ENCODE data around the gene SCARB1.

SCARB1 gene

GRCh38 chr12:124817076-124818000 lies 46.3 kb downstream of the SCARB1 start:
- no peak for DNase-seq

- no peak for DNase-seq
These were observed 47.3 kb downstream of the SCARB1 start for GRCh38 chr12:124816295-124816854.

GRCh38 chr12:124814741-124815613 lies 48.7 kb downstream of the SCARB1 start:
- no peak for DNase-seq

GRCh38 chr12:124813782-124814181 lies 49.9 kb downstream of the SCARB1 start:
- no peak for DNase-seq

DNA sequence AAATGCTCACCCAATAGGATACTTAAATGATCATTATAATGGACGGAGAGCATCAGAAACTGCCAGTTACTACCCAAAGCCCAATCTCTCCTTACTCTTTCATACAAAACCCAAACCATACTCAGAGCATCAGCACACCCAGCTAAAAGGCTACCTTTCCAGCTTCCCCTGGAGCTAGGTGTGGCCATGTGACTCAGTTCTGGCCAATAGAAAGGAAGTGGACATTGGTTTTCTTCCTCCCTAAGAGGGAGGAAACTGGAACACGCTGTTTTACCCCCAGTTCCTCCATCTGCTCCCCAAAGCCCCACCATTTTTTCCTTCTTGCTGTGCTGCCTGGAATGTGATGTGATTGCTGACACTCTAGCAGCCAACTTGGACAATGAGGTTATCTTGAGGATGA lies 50.7 kb downstream of the SCARB1 start:
- DNase-seq, result no peak

DNA sequence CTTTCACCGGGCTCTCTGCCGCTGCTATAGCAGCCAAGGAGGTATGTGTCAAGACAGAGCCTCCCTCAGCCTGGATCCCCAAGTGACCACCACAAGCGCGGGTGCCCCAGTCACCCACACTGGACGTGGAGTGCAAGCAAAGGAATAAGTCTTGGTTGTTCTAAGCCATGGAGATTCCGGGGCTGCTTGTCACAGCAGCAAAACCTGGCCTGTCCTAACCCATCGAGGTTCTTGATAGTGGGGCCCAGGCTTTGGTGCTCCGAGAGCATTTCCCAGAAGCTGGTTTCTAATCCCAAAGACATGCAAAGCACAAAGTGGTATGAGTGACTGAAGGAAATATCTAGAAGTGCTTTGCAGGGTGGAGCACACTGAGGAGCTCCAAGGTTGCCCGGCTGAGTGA lies 51.3 kb downstream of the SCARB1 start:
- DNase-seq, result no peak

DNA sequence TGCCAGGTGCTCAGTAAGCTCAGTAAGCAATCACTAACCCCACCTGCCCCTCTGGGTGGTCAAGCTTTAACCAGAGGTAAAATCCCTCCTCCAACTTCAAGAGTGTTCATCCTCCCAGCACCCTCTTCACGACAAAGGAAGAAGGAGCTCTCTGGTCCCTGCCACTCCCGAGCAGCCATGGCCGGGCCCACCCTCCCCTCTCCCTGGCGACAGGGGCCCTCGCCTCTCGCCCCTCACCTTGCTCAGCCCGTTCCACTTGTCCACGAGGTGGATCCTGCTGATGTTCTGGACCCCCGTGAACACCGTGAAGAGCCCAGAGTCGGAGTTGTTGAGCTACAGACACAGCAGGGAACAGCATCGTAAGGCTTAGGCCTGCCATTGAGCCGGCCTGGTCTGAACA lies 52.0 kb downstream of the SCARB1 start:
- no peak for DNase-seq

DNA sequence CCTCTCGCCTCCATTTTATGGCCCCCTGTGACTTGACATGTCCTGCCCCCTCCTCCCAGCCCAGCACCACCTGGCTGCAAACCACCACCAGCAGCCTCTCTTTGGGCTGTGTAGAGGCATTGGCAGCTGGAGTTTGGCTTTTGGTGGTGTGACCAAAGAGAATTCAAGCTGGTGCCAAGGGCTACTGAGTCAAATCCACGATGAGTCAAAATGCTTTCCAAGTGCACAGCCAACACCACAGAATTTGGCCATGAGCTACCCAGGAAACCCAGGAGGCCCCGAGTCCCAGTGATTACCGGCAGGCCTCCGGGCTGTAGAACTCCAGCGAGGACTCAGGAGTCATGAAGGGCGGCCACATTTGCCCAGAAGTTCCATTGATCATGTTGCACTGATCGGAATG lies 53.8 kb downstream of the SCARB1 start:
- no peak for DNase-seq

DNA sequence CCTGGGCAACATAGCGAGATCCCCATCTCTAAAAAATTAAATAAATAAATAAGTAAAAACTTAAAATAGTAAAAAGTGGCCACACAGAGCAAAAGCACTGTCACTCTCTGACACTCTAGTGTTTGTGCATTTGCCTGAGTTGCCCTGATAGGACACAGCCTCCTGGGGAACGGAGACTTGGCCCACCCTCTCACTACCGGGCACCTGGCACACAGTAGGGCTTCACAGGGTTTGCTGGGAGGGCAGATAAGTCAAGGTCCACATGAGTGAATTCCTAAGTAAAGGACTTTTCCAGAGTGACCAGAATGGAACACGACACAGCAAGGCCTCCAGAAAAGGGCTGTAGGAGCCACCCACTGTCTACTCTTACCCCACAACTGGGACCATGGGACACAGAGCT lies 54.3 kb downstream of the SCARB1 start:
- DNase-seq, result no peak

DNA sequence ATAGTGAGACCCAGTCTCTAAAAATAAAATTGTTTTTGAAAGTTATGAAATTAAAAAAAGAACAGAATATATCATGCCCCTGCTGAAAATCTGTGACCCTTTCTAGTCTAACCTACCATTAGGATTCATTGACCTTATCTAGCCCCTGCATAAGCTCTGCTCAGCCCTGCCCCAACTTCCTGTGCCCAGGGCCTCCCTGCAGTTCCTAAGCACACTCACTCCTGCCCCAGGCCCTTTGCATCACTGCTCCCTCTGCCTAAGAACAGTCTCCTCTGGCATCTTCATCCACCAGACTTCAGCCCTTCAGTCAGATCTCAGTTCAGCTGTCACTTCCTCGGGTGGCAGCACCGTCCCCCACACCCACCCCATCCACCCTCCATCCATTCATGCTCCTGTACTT lies 55.4 kb downstream of the SCARB1 start:
- no peak for DNase-seq

GRCh38 chr12:124805876-124806668 lies 57.6 kb downstream of the SCARB1 start:
- no peak for DNase-seq

- DNase-seq, result no peak
These were observed 58.6 kb downstream of the SCARB1 start for GRCh38 chr12:124805050-124805449.

DNA sequence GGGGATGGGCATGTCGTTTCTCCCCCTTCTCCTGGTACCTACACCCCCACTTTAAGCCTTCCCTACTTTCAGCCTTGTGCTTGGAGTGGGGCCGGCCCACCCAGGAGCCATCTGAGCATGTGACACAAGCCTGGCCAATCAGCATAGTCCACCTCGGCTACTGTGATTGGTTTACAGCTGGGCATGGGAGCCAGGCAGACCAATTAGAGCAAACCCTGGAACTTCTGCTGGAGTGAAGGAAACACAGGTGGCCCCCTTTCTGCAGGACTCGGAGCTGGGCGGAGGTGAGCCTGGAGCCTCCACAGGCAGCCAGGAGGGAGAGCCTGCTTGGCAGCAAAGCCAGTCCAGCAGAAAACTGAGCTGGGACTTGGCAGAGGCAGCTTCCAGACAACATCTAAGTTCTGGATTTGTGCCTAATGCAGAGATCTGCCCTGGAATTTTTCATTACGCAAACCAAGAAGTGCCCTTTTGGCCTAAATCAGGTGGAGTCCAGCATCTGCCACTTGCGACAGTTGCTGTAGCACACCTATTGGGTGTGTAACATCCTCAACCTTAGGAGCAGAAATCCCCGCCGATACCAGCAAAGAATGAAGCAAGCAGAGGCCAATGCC lies 59.5 kb downstream of the SCARB1 start:
- no peak for DNase-seq

DNA sequence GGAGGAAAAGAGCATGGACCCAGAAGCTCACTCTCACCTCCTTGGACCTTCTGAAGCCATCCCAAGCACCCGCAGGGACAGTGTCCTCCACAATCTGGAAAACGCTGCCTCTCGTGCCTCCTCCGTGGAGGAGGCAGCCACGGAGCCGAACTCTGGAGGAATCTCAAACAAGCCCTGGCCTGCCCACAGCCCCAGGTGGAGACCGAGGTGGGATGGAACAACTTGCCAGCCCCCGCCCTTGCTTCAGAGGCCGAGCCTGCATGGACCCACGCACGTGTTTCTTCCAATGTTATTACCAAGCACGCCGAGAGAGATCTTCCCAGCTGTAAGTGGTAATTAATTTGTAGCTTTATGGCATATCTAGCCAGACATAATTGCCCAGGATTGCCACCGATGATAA lies 61.3 kb downstream of the SCARB1 start:
- DNase-seq, result no peak

DNA sequence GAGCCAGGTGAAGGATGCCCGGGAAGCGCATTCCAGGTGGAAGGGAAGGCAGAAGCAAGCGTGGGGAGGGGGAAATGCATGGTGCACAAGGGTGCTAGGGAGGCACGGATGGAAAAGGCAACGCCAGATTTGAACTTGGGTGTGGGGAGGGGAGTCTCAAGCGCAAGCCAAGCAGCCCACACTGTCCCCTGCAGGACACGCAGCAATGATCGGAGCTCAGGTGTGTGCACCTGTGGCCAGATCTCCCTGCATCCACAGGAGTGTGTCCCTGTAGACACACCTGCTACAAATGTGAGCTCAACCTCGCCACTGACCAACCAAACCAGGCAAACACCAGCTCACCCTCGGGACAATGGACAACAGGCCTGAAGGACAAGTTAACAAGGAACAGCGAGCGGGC lies 63.2 kb downstream of the SCARB1 start:
- DNase-seq, result no peak

GRCh38 chr12:124797321-124797720 lies 66.3 kb downstream of the SCARB1 start:
- DNase-seq, result no peak

GRCh38 chr12:124796303-124796960 lies 67.2 kb downstream of the SCARB1 start:
- DNase-seq, result no peak

DNA sequence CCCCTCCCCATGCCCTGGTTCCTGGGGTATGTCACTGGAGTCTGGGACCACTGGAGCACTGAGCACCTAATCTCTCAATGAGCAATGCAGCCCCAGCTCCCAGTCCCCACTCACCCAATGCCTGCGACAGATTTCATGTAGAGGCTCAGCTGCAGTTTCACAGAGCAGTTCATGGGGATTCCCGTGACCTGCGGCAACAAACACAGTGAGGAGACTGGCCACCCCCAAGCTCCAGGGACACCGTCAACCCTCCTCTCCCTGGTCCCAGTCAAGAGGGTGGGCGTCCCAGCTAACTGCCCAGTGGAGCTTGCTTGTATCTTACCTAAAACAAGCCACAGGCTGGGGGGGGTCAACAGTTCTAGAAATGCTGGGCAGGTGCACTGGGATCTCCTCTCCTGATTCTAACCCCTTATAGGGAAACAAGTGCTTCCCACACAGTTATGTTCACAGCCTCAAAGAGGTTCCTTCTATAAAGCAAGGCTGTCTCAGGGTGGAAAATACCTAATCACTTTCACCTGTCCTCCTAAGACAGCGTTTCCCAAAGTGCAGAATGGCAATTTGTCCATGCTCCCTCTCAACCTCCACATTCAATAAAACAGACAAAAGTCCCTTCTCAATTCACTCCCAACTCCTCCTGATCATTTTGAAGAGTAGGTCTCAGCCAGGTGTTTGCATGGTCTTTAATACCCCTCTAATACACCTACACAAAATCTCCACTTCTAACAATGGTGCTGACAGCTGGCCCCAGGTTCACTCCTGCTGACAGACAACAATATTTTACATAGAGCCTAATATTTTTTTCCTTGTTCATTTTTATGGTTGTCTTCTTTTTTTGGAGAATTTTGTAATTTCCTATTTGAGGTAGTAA lies 68.3 kb downstream of the SCARB1 start:
- DNase-seq, result no peak

DNA sequence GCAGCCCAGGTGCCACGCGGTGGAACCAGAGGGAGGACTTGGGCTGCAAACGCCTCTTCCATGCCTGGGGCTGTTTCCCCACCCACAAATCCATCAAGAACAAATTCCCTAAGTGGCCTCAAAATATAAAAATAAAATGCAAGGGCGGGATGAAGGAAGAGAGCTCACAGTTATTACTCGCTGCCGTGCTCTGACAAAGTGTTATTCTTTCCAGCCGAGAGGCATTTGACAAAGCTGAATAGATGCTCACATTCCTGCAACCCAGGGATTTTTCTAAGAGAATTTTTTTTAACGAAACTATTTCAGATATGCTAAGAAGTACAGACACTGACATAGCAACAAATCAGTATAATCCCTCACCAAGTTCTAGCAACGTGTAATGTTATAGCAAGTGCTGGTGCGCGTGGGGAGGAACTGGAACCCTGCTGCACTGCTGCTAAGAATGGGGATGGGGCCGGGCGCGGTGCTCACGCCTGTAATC lies 70.7 kb downstream of the SCARB1 start:
- DNase-seq, result no peak

DNA sequence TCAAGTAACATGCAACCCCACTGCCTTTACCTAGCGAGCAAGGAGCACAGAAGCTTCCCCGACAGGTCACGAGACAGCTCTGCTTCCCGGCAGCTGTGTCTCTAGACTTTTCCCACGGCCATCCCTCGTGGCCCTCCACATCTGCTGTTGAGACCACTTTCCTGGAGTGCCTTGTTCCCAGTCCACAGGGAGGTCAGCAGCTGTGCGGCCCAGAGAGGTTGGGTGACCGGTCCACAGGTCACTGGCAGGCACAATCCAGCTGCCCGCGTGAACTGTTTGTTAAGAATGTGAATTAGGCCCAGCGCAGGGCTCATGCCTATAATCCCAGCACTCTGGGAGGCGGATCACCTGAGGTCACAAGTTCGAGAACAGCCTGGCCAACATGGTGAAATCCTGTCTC lies 71.5 kb downstream of the SCARB1 start:
- DNase-seq, result no peak
